GM12801 (cell line): ENCODE measurements around the gene ZNF169.

Experiments used
- CTCF ChIP-seq: IDR thresholded peaks from one replicate; pipeline ENCODE4 v1.5.1; 2011; ENCODE audit warnings: control low read depth; ENCODE audit not compliant: insufficient read length; ENCODE audit errors: extremely low read depth

Gene ZNF169

GRCh38 chr9:94259077-94259862 lies at the start of gene ZNF169:
ZNF169 (plus strand) TSS chr9:94259298; CDS start chr9:94278813, 19,515 bp downstream.
- no peak for TF ChIP-seq CTCF

GRCh38 chr9:94210616-94211603 lies 48.2 kb upstream of the ZNF169 start:
- TF ChIP-seq CTCF: no peak

- no peak for TF ChIP-seq CTCF
These were observed 47.0 kb upstream of the ZNF169 start for GRCh38 chr9:94212091-94212490.

- no peak for TF ChIP-seq CTCF
These were observed 46.6 kb upstream of the ZNF169 start for GRCh38 chr9:94212531-94212930.

GRCh38 chr9:94213511-94214124 lies 45.5 kb upstream of the ZNF169 start:
- no peak for TF ChIP-seq CTCF

- TF ChIP-seq CTCF: no peak
These were observed 36.2 kb upstream of the ZNF169 start for GRCh38 chr9:94222870-94223269.

GRCh38 chr9:94228616-94229015 lies 30.5 kb upstream of the ZNF169 start:
- TF ChIP-seq CTCF: no peak
